SK-N-MC (cell line): ENCODE measurements around the gene ACAP2.
A peak's percentile ranks its signal among the peaks of the same experiment; 100 is the strongest.

Experiments
- DNase-seq: peaks from one replicate; pipeline ENCODE4 v3.0.0-alpha.2; 2011; ENCODE audit warnings: low read depth, low spot score
- H3K27ac ChIP-seq: fragments of 200-600 bp; sonication (generic); 2 replicates; pipeline ENCODE4 v1.5.1; 2016; ENCODE audit warnings: mixed run types
- H3K36me3 ChIP-seq: fragments of 200-600 bp; sonication (generic); 2 replicates; pipeline ENCODE4 v1.6.1; 2017; ENCODE audit warnings: antibody characterized with exemption, low read length, mixed read lengths; ENCODE audit not compliant: insufficient read depth
- H3K4me3 ChIP-seq: fragments of 200-600 bp; sonication (generic); 2 replicates; pipeline ENCODE4 v1.5.1; 2016
- H3K9ac ChIP-seq: fragments of 200-600 bp; sonication (generic); 2 replicates; pipeline ENCODE4 v1.8.0; 2017; ENCODE audit warnings: mixed run types, mixed read lengths; ENCODE audit not compliant: insufficient read length
- H3K9me3 ChIP-seq: fragments of 200-600 bp; sonication (generic); 2 replicates; pipeline ENCODE4 v1.6.1; 2017; ENCODE audit warnings: low read depth, mild to moderate bottlenecking, antibody characterized with exemption, low read length, moderate library complexity, mixed read lengths
- EZH2 ChIP-seq: fragments of 200-600 bp; sonication (generic); IDR thresholded peaks from one replicate; pipeline ENCODE4 v1.6.1; 2017; ENCODE audit warnings: antibody characterized with exemption
- FOXP2 ChIP-seq: optimal IDR thresholded peaks from 2 replicates; pipeline ENCODE3; 2011; ENCODE audit warnings: mild to moderate bottlenecking, moderate library complexity; ENCODE audit not compliant: insufficient read depth; ENCODE audit errors: extremely low read length, control extremely low read depth
- POLR2AphosphoS5 ChIP-seq: IDR thresholded peaks from 2 replicates; pipeline ENCODE4 v1.6.1; 2012; ENCODE audit warnings: mild to moderate bottlenecking, low read depth, low read length, borderline replicate concordance

ACAP2 gene

DNA sequence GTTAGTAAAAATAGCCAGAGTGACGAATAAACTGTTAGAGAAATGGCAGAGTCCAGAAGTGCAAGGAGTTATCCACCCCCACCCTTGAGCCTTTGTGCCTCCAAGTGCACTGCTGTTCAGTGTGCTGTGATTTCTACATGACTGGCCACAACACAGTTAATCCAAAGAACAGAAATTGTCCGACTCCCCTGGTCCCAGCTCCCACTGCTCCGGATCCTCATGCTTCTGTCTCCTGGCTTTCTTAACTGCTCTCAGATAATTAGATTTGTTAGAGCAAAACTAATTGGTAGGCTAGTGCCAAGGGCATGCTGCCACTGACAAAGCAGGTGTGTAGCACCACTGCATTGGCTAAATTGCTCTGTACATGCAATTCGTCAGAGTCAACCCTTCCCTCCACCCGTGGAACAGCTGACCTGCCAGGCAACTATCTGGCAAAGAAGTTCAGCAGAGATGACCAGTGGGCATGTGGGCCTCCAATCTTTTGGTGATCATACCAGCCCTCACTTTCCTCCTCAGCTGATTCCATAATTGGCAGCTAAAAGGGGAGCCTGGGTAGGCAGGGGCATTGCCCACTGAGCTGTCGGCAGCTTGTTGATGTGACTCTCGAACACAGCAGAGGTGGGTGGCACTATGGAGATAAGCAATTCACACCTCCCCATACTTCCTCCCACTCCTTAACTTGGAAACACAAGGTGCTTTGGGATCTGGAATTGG, 18.9 kb upstream of the ACAP2 start:
- H3K27ac ChIP-seq = no peak overlapping the region
- no peaks in the 10 kb centered on the region for H3K36me3 ChIP-seq
- DNase-seq = no peak
- no peaks in the 10 kb centered on the region for H3K9me3 ChIP-seq
- H3K4me3 ChIP-seq = no peak overlapping the region
- TF ChIP-seq FOXP2 (no peak), EZH2 (no peak), POLR2AphosphoS5 (no peak)
- no peak overlapping the region for H3K9ac ChIP-seq

DNA sequence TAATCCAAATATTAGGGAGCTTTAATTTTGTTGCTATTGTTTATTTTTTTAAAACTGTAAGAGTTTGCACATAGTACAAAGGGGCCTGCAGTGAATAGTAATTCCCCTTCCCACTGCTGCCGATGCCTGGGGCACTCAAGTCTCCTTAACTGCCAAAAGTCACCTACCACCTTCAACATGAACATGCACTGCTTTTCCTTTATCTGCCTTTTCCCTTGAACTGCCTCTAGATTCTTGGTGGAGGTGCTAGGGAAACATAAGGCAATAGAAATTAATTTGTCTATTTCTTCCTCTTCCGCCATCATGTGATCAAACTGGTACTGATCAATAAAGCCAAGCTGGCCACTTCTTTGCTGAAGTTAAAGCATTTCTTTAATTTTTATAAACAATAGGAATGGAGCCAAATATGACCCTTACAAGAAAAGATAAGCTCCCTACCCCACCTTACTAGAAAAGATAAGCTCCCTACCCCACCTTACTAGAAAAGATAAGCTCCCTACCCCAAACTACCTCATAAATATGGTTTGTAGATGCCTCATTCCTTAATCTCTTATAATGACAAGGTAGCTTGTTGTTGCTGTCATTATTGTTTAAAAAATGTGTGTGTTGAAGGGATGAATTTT, 17.4 kb upstream of the ACAP2 start:
- Histone ChIP-seq H3K9me3 (no peaks in the 10 kb centered on the region), H3K9ac (no peak overlapping the region), H3K36me3 (no peaks in the 10 kb centered on the region), H3K27ac (no peak overlapping the region), H3K4me3 (no peak overlapping the region)
- no peak for TF ChIP-seq POLR2AphosphoS5
- TF ChIP-seq EZH2 = no peak
- TF ChIP-seq FOXP2 = no peak
- DNase-seq = no peak

DNA sequence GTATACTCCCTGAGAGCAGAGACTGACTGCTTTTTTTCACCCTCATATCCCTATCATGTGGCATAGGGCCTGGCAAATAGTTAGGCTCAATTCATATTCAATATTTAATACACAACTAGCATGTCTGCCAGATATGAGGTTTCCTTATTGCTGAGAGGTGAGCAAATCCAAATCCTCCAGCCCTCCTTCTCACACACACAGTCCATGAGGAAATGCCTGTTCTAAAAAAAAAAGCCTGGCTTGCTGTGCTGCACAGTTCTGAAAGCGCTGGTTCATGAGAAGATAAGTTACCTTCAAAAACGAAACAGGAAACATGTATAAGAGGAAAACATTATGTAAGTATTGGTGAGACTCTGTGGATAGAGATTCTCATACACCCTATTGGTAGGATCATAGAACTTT, 15.5 kb upstream of the ACAP2 start:
- TF ChIP-seq POLR2AphosphoS5 (no peak), FOXP2 (no peak)
- H3K27ac ChIP-seq = no peak overlapping the region
- no peaks in the 10 kb centered on the region for H3K36me3 ChIP-seq
- no peak for DNase-seq
- peak overlapping the region; percentile 4 for H3K9ac ChIP-seq
- H3K9me3 ChIP-seq = no peaks in the 10 kb centered on the region
- no peak overlapping the region for H3K4me3 ChIP-seq

DNA sequence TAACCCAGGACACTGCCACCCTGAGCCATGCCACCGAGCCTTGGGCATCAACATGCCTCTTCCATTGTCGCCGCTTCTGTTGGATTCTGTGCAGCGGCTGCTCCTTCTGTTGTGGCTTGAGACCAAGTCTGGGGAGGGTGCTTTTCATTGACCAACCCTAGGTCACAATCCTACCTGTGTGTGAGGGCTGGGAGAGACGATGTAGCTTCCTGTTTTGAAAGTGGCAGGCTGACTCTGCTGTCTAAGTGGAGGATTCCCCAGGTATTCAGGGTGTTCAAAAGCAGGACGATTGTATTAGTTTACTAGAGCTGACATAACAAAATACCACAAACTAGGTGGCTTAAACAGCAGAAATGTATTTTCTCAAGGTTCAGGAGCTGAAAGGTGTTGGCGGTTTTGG, 13.0 kb upstream of the ACAP2 start:
- no peaks in the 10 kb centered on the region for H3K36me3 ChIP-seq
- no peak overlapping the region for H3K4me3 ChIP-seq
- no peak overlapping the region for H3K9ac ChIP-seq
- H3K27ac ChIP-seq = no peak overlapping the region
- TF ChIP-seq EZH2 (no peak), FOXP2 (no peak), POLR2AphosphoS5 (no peak)
- DNase-seq = no peak
- no peaks in the 10 kb centered on the region for H3K9me3 ChIP-seq

DNA sequence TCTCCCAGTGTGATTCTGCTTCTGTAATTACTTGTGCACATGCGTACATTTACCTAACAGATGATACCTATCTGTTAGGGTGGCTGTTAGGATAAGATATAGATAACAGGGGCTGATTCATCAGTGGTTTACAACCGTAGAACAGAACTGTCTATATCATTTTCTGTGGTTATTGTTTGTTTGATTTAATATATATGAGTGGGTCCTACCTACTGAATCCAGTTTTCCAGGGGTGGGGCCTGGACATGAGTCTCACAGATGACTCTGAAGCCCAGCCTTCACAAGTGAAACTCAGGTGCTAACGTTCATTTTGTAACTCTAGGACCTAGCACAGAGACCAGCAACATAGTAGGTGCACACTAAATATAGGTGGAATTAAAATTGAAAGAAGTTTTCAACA, 10.4 kb upstream of the ACAP2 start:
- Histone ChIP-seq H3K9me3 (no peaks in the 10 kb centered on the region), H3K9ac (no peak overlapping the region), H3K36me3 (no peaks in the 10 kb centered on the region), H3K4me3 (no peak overlapping the region), H3K27ac (no peak overlapping the region)
- no peak for TF ChIP-seq EZH2
- DNase-seq = no peak

DNA sequence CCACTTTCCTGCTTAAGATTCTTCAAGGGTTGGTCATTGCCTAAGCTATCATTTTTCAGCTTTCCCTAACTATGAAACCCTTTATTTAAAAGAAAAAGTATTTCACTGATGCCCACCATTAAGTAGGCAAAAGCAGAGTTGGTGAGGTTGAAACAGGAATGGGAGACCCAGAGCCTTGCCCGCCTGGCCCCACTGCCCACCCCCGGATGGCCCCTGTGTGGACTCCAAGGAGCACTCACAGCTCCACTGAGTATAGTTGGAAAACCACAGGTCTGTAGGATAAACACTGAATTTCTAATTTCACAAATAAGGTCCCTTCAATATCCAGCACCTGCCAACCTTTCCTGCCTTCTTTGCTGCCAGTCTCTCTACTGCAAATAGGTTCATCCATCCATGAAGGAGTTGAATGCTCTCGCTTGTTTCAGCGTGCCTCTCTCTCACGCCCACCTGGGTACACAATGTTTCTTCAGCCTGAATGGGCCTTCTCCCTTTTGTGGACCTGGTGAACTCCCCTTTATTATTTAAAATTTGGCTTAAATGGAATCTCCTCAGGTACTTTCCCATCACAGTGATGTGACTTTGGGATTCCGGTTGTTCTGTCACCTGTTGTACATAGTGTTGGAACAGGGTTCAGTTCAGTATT, 8.7 kb upstream of the ACAP2 start:
- DNase-seq = no peak
- no peak overlapping the region for H3K27ac ChIP-seq
- no peak overlapping the region for H3K4me3 ChIP-seq
- no peaks in the 10 kb centered on the region for H3K9me3 ChIP-seq
- no peak for TF ChIP-seq EZH2
- TF ChIP-seq POLR2AphosphoS5 = no peak
- no peak for TF ChIP-seq FOXP2
- no peak overlapping the region for H3K9ac ChIP-seq
- H3K36me3 ChIP-seq = no peaks in the 10 kb centered on the region

DNA sequence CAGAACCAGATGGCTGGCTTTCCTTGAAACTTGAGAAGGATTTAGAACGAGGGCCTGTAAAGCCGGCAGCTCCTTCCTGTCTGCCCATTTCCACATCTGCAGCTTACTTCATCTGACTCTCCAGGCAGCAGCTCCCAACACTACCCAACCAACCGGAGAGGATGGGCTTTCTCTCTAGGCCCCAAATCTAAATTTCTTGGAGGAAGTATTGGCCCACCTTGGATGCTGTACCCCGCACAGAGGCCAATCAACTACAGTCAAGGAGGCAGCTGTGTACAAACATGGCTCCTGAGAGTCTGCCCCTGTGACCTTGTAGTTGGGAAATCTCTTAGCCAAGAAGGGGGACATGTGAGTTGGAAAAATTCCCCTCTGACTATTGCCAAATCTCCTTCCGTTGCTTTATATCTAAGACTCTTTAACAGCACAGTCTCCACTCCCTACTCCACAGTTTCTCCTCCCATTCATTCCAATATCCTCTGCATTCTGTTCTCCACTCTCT, 8.0 kb upstream of the ACAP2 start:
- TF ChIP-seq FOXP2 = no peak
- TF ChIP-seq POLR2AphosphoS5 = no peak
- no peak for TF ChIP-seq EZH2
- no peak for DNase-seq

DNA sequence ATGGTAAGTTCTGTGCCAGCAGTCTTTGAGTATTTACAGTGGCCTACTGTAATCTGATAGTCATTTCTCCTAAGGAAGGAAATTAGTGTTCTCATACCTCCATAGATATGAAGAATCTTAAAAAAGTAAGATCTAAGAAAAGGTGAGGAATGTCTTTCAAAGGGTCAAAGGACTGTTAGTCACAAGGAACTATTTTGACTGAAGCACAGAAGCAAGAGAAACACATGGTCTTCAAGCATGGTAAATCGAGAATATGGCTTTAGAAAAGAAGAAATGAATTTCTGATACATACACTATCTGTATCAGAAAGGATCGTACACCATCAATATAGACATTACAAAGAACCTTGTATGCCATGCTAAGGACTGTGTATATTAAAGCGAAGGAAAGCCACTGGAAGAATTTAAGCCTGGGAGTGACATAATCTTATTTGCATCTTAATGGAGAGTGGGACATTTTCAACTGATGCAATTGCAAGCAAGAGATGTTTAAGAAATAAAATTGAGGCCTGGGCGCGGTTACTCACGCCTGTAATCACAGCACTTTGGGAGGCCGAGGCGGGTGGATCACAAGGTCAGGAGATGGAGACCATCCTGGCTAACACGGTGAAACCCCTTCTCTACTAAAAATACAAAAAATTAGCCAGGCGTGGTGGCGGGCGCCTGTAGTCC, 5.5 kb upstream of the ACAP2 start:
- H3K9ac ChIP-seq = peak overlapping the region; percentile 58
- H3K27ac ChIP-seq = peak overlapping the region; percentile 85; the same call in 1 of the 2 replicates
- H3K36me3 ChIP-seq = no peaks in the 10 kb centered on the region
- DNase-seq = peak; percentile 73
- H3K4me3 ChIP-seq = no peak overlapping the region
- no peaks in the 10 kb centered on the region for H3K9me3 ChIP-seq
- TF ChIP-seq FOXP2 (no peak), POLR2AphosphoS5 (no peak), EZH2 (no peak)

More for the DNA sequence above, 8.0 kb upstream of the ACAP2 start:
- Histone ChIP-seq H3K9ac (no peak overlapping the region), H3K4me3 (no peak overlapping the region), H3K27ac (no peak overlapping the region), H3K9me3 (no peaks in the 10 kb centered on the region), H3K36me3 (no peaks in the 10 kb centered on the region)
